Activated B cell treated with CpG ODN at 0.5 μM for 24 hours (primary cell): Measurements from ENCODE around the gene CD300H. TPM values are rescaled to one million over a fixed set of nuclear protein-coding genes. Genes with fewer than 3 reads are reported as not detected.

Source experiments
- ATAC-seq: fragments of 200-7000 bp; cut with Tn5 transposase; one replicate; pipeline ENCODE4 v1.10.0; 2021; ENCODE audit warnings: low read depth, mild to moderate bottlenecking, moderate library complexity
- CTCF ChIA-PET: fragments of 350-600 bp; sonication (Branson Sonifier 250); formaldehyde crosslinking; loops from one replicate; lab custom pipeline; 2021; ENCODE audit warnings: antibody characterized with exemption; lab: Charles Lee
- POLR2A ChIA-PET: fragments of 350-600 bp; sonication (Branson Sonifier 250); formaldehyde crosslinking; loops from one replicate; lab custom pipeline; 2021; ENCODE audit warnings: antibody characterized with exemption; lab: Charles Lee
- DNase-seq: peaks from one replicate; pipeline ENCODE4 v3.0.0; 2022
- H3K27ac Mint-ChIP-seq: one replicate; pipeline ENCODE4 v1.8.0; 2020; ENCODE audit warnings: mixed read lengths
- H3K27me3 Mint-ChIP-seq: one replicate; pipeline ENCODE4 v1.8.0; 2021; ENCODE audit warnings: mixed read lengths
- H3K36me3 Mint-ChIP-seq: one replicate; pipeline ENCODE4 v1.8.0; 2021; ENCODE audit warnings: low read depth, mixed read lengths
- H3K4me1 Mint-ChIP-seq: one replicate; pipeline ENCODE4 v1.8.0; 2021; ENCODE audit warnings: mixed read lengths
- H3K4me3 Mint-ChIP-seq: one replicate; pipeline ENCODE4 v1.8.0; 2020; ENCODE audit warnings: mild to moderate bottlenecking, mixed read lengths
- H3K9me3 Mint-ChIP-seq: one replicate; pipeline ENCODE4 v1.8.0; 2020; ENCODE audit warnings: mixed read lengths
- CTCF ChIP-seq: fragments of 200-600 bp; IDR thresholded peaks from one replicate; pipeline ENCODE4 v1.8.0; 2022; ENCODE audit warnings: antibody characterized with exemption, mild to moderate bottlenecking
- intact Hi-C: fragments of 100-400 bp; cut with micrococcal nuclease; formaldehyde crosslinking; loops from one replicate; pipeline ENCODE4 v1.15.1; 2024
- total RNA-seq: library from RNA; stranded (reverse); gene quantifications from 2 replicates; pipeline ENCODE4 v1.2.3, GENCODE V29; 2022

The CD300H gene
- total RNA-seq, 1 donor from 2014 or later = not detected

GRCh38 chr17:74528491-74529199 lies 38.7 kb downstream of the CD300H start:
- no peaks in the 10 kb centered on the region for H3K36me3 Mint-ChIP-seq
- DNase-seq (peak; percentile 12), ATAC-seq (peak; percentile 89)
- peaks cover 7% of the 10 kb centered on the region for H3K27me3 Mint-ChIP-seq
- H3K4me1 Mint-ChIP-seq = peaks cover 32% of the 10 kb centered on the region
- intact Hi-C loops = loop anchor here (1.0 kb wide), 1 partner anchor 16 kb away; no protein-coding TSS in a partner anchor
- POLR2A ChIA-PET = interaction anchor here (0.6 to 1.2 kb wide), 3 partner anchors 16 to 769 kb away, joined by 3 read pairs; partner anchors contain the start of gene CD300A
- H3K9me3 Mint-ChIP-seq = no peaks in the 10 kb centered on the region
- H3K27ac Mint-ChIP-seq = peak overlapping the region; percentile 27
- TF ChIP-seq CTCF = no peak
- CTCF ChIA-PET = interaction anchor here (0.8 to 5.7 kb wide), 3 partner anchors 72 to 160 kb away, joined by 4 to 40 read pairs (median 5); partner anchors contain the start of gene GPR142
- H3K4me3 Mint-ChIP-seq = no peak overlapping the region

- Mint-ChIP-seq H3K4me3 (no peak overlapping the region), H3K27me3 (peaks cover 3% of the 10 kb centered on the region), H3K9me3 (no peaks in the 10 kb centered on the region), H3K36me3 (no peaks in the 10 kb centered on the region), H3K27ac (peak overlapping the region; percentile 27), H3K4me1 (peaks cover 29% of the 10 kb centered on the region)
- no peak for DNase-seq
- ChIA-PET CTCF (interaction anchor here (0.8 to 5.7 kb wide), 2 partner anchors 149 to 159 kb away, joined by 5 to 40 read pairs; partner anchors contain the start of gene GPR142), POLR2A (no interaction called here)
- intact Hi-C loops = loop anchor here (1.0 kb wide), 1 partner anchor 15 kb away; no protein-coding TSS in a partner anchor
- no peak for TF ChIP-seq CTCF
- ATAC-seq = no peak
Measured at GRCh38 chr17:74527756-74528155, 39.6 kb downstream of the CD300H start.

- no peaks in the 10 kb centered on the region for H3K36me3 Mint-ChIP-seq
- DNase-seq = no peak
- intact Hi-C loops = no loop called here
- peaks cover 3% of the 10 kb centered on the region for H3K27me3 Mint-ChIP-seq
- POLR2A ChIA-PET = no interaction called here
- H3K9me3 Mint-ChIP-seq = no peaks in the 10 kb centered on the region
- no peak for ATAC-seq
- H3K27ac Mint-ChIP-seq = no peak overlapping the region
- H3K4me3 Mint-ChIP-seq = no peak overlapping the region
- H3K4me1 Mint-ChIP-seq = peaks cover 23% of the 10 kb centered on the region
- CTCF ChIA-PET = no interaction called here
- TF ChIP-seq CTCF = no peak
Measured at GRCh38 chr17:74527081-74527480, 40.2 kb downstream of the CD300H start.

GRCh38 chr17:74526681-74527080 lies 40.6 kb downstream of the CD300H start:
- Mint-ChIP-seq H3K4me1 (peaks cover 20% of the 10 kb centered on the region), H3K4me3 (no peak overlapping the region), H3K36me3 (no peaks in the 10 kb centered on the region), H3K9me3 (no peaks in the 10 kb centered on the region), H3K27me3 (peaks cover 3% of the 10 kb centered on the region), H3K27ac (no peak overlapping the region)
- ChIA-PET CTCF (no interaction called here), POLR2A (no interaction called here)
- TF ChIP-seq CTCF = no peak
- DNase-seq = no peak
- intact Hi-C loops = no loop called here
- ATAC-seq = no peak

GRCh38 chr17:74525781-74526288 lies 41.5 kb downstream of the CD300H start:
- Mint-ChIP-seq H3K4me1 (peaks cover 17% of the 10 kb centered on the region), H3K4me3 (no peak overlapping the region), H3K36me3 (no peaks in the 10 kb centered on the region), H3K27ac (no peak overlapping the region), H3K9me3 (no peaks in the 10 kb centered on the region), H3K27me3 (peaks cover 6% of the 10 kb centered on the region)
- ATAC-seq = no peak
- intact Hi-C loops = no loop called here
- ChIA-PET POLR2A (no interaction called here), CTCF (no interaction called here)
- TF ChIP-seq CTCF = no peak
- no peak for DNase-seq
